Occipital lobe (tissue), 2 donors: Measurements from ENCODE around the gene RAB4A. TPM values are rescaled to one million over a fixed set of nuclear protein-coding genes. Genes with fewer than 3 reads are reported as not detected.
"Not testable (repeated sequence)": the region's sequence is repeated elsewhere in the genome, so short reads cannot be mapped to it uniquely, and the experiment has no call there.

Source experiments
- DNase-seq: peaks from one replicate; lab custom pipeline; 2025; lab: John Stamatoyannopoulos, UW
- total RNA-seq: library from RNA; depleted of rRNA; stranded (reverse); fragments of >200 nt; gene quantifications from one replicate; pipeline ENCODE4 v1.2.3, GENCODE V29; 2014

The RAB4A gene
- total RNA-seq, 1 donor from 2014 or later: 46.5 TPM

GRCh38 chr1:229296541-229296941, 25.6 kb downstream of the RAB4A start:
- no peak for DNase-seq

GRCh38 chr1:229297746-229298145, 26.8 kb downstream of the RAB4A start:
- DNase-seq: no peak

DNA sequence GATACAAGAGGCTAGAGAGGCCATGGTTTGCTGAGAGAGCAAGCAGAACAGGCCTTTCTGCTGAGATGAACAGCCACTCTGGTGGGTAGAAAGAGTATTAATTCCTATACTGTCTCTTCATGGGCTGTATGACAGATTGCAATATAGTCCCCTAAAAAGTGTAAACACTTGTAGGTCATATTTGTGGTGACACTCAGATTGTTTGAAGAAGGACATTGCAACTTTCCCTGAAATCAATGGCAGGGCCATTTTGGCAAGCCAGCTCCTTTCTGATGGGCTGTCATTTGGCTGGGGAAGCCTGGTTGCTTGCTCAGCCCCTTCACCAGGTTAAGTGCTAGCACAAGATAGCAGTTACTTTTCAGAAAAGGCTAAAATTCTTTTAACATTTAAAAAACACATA, 27.5 kb downstream of the RAB4A start:
- no peak for DNase-seq

DNA sequence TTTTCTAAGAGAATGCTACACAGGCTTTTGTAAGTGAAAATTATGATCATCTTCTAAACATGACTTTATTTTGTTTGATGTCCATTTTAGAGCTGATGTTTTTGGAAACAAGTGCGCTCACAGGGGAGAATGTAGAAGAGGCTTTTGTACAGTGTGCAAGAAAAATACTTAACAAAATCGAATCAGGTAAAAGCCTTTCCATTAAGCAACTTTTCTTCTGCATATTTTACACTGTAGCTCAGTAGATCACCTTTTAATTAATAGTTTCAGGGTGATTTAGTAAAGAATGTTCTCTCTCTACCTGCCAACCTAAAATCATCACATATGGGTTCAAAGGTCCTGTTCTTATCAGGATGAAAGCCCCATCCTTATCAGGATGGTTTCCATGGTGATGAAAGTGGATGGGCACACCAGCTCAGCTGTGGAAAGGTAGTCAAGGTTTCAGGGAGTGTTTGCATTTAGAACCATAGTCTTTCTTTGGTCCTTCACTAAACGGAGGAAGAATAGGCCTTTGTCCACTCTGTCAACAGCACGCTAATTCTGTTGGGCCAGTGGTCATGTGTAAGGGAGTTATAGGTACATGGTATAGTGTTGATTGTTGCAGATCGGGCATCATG, 28.1 kb downstream of the RAB4A start:
- DNase-seq: no peak

- no peak for DNase-seq
Measured at GRCh38 chr1:229300099-229300757, 29.3 kb downstream of the RAB4A start.

DNA sequence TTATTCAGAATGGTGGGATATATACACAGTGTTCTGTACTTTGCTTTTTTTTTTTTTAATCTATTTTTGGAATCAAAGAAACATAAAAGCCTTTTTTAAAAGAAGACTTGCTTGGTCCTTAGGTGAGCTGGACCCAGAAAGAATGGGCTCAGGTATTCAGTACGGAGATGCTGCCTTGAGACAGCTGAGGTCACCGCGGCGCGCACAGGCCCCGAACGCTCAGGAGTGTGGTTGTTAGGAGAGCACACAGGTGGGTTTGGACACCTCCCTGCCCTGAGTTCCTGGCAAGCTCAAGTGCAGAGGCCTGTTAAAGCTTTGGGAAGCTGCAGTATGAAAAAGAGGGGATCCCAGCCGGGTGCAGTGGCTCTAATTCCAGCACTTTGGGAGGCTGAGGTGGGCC, 31.8 kb downstream of the RAB4A start:
- no peak for DNase-seq

DNA sequence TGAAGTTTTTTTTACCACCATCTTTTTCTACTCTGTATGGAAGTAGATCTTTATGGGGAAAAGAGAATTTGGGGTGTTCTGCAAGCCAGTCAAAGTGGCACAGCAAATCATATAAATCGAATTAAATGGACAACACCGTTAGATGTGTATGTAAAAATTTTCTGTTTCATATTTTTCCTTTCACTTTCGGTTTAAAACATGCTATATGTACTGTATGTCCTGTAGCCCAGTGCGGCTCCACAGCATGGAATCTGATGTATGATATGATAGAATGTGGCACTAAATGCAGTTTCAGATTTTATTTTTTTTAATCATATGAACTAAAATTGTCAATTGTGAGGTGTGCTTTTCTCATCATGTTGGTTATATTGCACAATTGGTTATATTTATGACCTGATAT, 32.9 kb downstream of the RAB4A start:
- DNase-seq: no peak

GRCh38 chr1:229305392-229305791, 34.5 kb downstream of the RAB4A start:
- no peak for DNase-seq

DNA sequence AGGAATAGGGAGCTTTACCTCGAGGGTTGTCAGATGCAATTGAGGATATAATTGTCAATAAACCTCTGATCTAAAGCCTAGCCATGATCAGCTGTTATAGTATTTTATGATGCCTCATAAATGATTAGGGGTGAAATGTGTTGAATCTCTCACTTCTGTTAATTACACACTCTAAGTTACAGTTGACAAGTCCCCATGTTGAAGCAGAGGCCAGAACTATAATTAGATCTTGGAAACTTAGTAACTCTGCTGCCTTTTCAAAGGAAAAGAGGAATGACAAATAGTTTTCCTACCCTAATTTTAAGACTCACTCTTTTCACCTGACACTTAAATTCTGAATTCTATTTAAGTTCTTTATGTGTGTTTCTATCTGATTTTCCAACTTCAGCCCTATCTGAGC, 38.2 kb downstream of the RAB4A start:
- no peak for DNase-seq

DNA sequence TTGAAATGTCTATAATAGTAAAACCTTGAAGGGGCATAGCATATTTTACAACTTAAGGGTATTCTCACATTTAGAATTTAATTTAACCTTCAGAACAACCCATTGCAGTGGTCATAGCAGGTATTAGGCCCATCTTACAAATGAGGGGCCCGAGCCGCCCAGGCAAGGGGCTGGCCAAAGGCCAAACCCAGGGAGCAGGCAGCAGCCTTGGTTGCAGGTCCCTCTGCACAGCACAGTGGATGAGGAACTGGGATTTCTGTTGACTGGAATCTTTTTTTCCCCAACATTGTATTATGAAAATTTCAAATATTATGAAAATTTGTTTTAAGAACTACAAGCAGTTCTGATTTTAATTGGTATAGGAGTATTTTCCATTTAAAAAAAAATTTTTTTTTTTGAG, 38.8 kb downstream of the RAB4A start:
- no peak for DNase-seq

- DNase-seq: no peak
Measured at GRCh38 chr1:229310833-229311232, 39.9 kb downstream of the RAB4A start.

- DNase-seq: no peak
Measured at GRCh38 chr1:229316166-229316565, 45.3 kb downstream of the RAB4A start.

GRCh38 chr1:229318056-229318455, 47.1 kb downstream of the RAB4A start:
- DNase-seq: no peak

DNA sequence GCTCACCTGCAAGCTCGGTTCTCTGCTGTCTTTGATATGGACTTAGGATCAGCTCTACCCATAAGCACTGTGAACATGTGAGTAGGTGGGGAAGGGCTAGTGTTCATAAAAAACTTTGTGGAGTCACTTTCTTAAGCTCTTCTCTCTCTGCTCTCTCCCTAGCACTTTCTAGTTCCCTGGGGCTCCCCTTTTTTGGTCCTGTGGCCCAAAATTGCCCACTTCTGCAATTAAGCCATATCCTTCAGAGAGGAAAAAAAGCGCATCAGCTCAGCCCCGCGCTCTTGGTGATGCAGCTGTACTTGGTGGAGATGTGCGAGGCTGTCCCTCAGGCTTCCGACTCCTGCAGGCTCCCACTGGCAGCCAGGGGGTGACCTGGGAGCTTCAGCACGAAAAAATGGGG, 48.6 kb downstream of the RAB4A start:
- DNase-seq: no peak

GRCh38 chr1:229323201-229323600, 52.3 kb downstream of the RAB4A start:
- DNase-seq: no peak

GRCh38 chr1:229323885-229324553, 53.1 kb downstream of the RAB4A start:
- no peak for DNase-seq

DNA sequence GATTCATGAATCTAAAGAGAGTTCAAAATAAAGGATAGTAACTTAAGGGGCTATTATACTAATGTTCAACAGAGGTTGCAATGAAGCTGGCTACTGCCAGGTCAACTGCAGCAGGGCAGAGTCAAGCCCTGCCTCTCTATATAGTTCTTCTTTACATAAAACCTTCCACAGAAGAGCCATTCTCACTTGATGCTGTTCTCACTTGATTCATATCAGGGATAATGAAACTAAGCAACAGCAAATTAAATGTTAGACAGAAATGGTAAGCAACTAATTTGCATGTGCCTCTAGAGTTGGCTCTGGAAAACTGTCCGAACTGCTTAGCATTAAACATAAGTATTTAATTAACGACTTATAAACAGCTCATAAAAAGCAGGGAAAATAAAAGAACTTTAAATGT, 54.5 kb downstream of the RAB4A start:
- DNase-seq: no peak

GRCh38 chr1:229325853-229326487, 55.1 kb downstream of the RAB4A start:
- no peak for DNase-seq

DNA sequence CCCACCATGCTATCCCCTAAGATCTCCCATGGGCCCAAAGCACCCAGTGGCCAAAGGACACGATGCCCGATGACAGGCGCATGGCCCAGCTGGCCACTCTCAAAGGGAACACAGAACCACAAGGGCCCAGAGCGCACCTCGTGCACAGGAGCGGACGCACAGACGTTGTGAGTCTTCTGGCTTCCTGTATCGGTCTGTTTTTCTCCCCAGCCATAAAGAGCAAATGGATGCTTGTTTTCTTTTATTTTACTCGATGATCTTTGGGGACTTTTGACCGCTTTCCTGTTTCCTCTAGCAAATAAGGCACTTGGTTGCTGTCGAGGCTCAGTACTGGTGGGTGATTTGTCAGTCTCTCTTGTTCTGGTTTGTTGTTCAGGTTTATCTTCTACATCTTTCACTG, 55.7 kb downstream of the RAB4A start:
- DNase-seq: no peak

DNA sequence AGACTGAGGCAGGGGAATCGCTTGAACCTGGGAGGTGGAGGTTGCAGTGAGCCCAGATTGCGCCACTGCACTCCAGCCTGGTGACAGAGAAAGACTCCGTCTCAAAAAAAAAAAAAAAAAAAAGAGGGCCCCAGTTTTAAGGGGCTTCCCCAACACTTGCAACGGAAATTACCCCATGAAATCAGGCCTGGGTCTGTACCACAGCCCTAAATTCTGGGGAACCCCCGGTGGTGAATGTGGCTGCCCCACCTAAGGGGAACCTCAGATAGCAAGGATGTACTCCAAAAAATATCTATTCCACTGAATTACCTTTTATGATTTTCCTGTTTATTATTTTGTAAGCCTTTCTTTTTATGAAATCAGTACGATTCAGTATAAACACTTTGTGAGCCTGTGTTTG, 56.9 kb downstream of the RAB4A start:
- DNase-seq: not testable (repeated sequence)

- no peak for DNase-seq
Measured at GRCh38 chr1:229328598-229329362, 57.9 kb downstream of the RAB4A start.

DNA sequence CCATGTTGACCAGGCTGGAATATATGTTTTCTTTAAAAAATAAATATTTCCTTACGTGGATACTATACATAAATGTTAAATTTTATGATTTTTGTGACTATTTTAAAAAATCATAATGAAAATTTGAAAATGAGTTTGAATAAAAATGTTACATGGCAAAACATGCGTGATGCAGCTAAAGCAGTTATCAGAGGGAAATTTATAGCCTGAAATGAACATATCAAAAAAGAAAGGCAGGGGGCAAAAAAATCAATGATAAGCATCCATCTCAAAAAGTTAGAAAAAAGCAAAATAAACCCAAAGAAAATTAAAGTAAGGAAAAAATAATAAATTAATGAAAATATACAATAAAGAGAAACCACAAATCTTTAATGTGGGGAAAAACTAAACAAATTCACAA, 63.4 kb downstream of the RAB4A start:
- DNase-seq: no peak
